Right lobe of liver (tissue), 6 donors: Measurements from ENCODE around the gene CCDC88B. TPM values are rescaled to one million over a fixed set of nuclear protein-coding genes. Genes with fewer than 3 reads are reported as not detected.
A peak's percentile ranks its signal among the peaks of the same experiment; 100 is the strongest.

Experiments used
- ATAC-seq, 4 donors: fragments of 200-7000 bp; cut with Tn5 transposase; one replicate each; pipeline ENCODE4 v1.9.1; 2020; ENCODE audit warnings: mild to moderate bottlenecking in 4 of 4, moderate library complexity in 4 of 4
- DNase-seq, 3 donors: peaks; one replicate each; pipeline ENCODE4 v3.0.0-alpha.2; 2020
- H3K27ac ChIP-seq, 3 donors: fragments of 200-600 bp; one replicate each; pipeline ENCODE4 v1.8.0; 2022
- H3K27me3 ChIP-seq, 2 donors: fragments of 200-600 bp; one replicate each; pipeline ENCODE4 v1.8.0; 2022
- H3K36me3 ChIP-seq, 4 donors: fragments of 200-600 bp; sonication (generic) in 1 of 4; one replicate each; pipeline versions ENCODE4 v1.5.1 to v1.8.0; 2017 to 2022; ENCODE audit warnings: control low read depth in 1 of 4
- H3K4me1 ChIP-seq, 4 donors: fragments of 200-600 bp; sonication (generic) in 1 of 4; one replicate each; pipeline versions ENCODE4 v1.5.1 to v1.8.0; 2017 to 2022; ENCODE audit warnings: control low read depth in 1 of 4
- H3K4me3 ChIP-seq, 3 donors: fragments of 200-600 bp; one replicate each; pipeline ENCODE4 v1.8.0; 2022
- H3K9me3 ChIP-seq, 4 donors: fragments of 200-600 bp; sonication (generic) in 1 of 4; one replicate each; pipeline versions ENCODE4 v1.5.1 to v1.8.0; 2017 to 2022; ENCODE audit warnings: control low read depth in 1 of 4
- CTCF ChIP-seq, 4 donors: fragments of 200-600 bp in 3 of 4; fragments of 450-650 bp in 1 of 4; IDR thresholded peaks; one replicate each; pipeline versions ENCODE4 v1.5.1 to v1.8.0; 2016 to 2022; ENCODE audit warnings: antibody characterized with exemption in 4 of 4, mild to moderate bottlenecking in 2 of 4
- POLR2A ChIP-seq: fragments of 450-650 bp; IDR thresholded peaks from one replicate; pipeline ENCODE4 v1.6.1; 2017; ENCODE audit warnings: antibody characterized with exemption, mild to moderate bottlenecking
- WGBS: methylation state at CpG from one replicate; pipeline ENCODE4 v1.1.6; 2018; ENCODE audit warnings: low coverage, low lambda C conversion rate; ENCODE audit not compliant: insufficient coverage; ENCODE audit errors: missing lambda C conversion rate; 5-methylcytosine and 5-hydroxymethylcytosine counted together
- intact Hi-C, 2 donors: fragments of 100-400 bp; cut with DNase I; formaldehyde crosslinking; loops; one replicate each; pipeline versions ENCODE4 v1.11.2 to v1.14.1; 2022
- total RNA-seq, 6 experiments: library from RNA; depleted of rRNA in 2 of 6; stranded (reverse); fragments of >200 nt in 2 of 6; fragmentation: NEBNext Ultra II Directional in 3 of 6; extraction: Animal tissue kit (Norgen Biotek cat#: 25700) in 3 of 6; gene quantifications; one replicate each; pipeline versions ENCODE4 v1.1.0 to v1.2.4, GENCODE V29; 2016 to 2023
- donor health status: DM: no; HTN: yes; CAD: no.
- donor health status: DM: no; HTN: no; CAD: no.
- donor health status: DM: no; HTN: no; CAD: no.
- donor health status: DM: no; HTN: yes; CAD: no.
- donor health status: DM: no; HTN: yes; CAD: no.

CCDC88B gene
- total RNA-seq, 6 experiments from 2014 or later, result 2.4 to 10.6 (median 4.9) TPM

- peak overlapping the region; percentile 86 to 94 (median 93) for H3K4me3 ChIP-seq
- H3K9me3 ChIP-seq, result no peaks in the 10 kb centered on the region
- peaks cover 0 to 15% (median 7%) of the 10 kb centered on the region in 4 donors for H3K4me1 ChIP-seq
- ATAC-seq (peak; percentile 0 to 6 (median 4)), DNase-seq (peak in 1 of 3 donors; percentile 71)
- H3K27ac ChIP-seq, result peak overlapping the region; percentile 92 to 99 (median 97)
- peaks cover 0 to 22% (median 10%) of the 10 kb centered on the region in 4 donors for H3K36me3 ChIP-seq
- TF ChIP-seq CTCF (IDR thresholded peaks at IDR 0.05), result peak in 2 of 4 donors; percentile 13 to 18
- no peak for TF ChIP-seq POLR2A
- intact Hi-C loops, result no loop called here
- WGBS, result 3% methylated on average over 22 of the region's 32 CpGs
- no peaks in the 10 kb centered on the region for H3K27me3 ChIP-seq
Observed at GRCh38 chr11:64316672-64317324, 23.2 kb upstream of the CCDC88B start.

- TF ChIP-seq POLR2A, result peak; percentile 74
- TF ChIP-seq CTCF (IDR thresholded peaks at IDR 0.05), result no peak
- Histone ChIP-seq H3K9me3 (no peaks in the 10 kb centered on the region), H3K36me3 (peaks cover 0 to 22% (median 10%) of the 10 kb centered on the region in 4 donors), H3K4me1 (peaks cover 0 to 15% (median 7%) of the 10 kb centered on the region in 4 donors), H3K4me3 (peak within 1 kb of the TSS; percentile 86 to 94 (median 93)), H3K27ac (peak within 1 kb of the TSS; percentile 92 to 99 (median 97)), H3K27me3 (no peaks in the 10 kb centered on the region)
- ATAC-seq (peak; percentile 78 to 85 (median 82)), DNase-seq (peak; percentile 95 to 99 (median 98))
- WGBS, result 0% methylated on average over 12 of the region's 43 CpGs
- intact Hi-C loops, result no loop called here
Observed at GRCh38 chr11:64317325-64317960, 22.6 kb upstream of the CCDC88B start, which contains the start of gene TRMT112. Gene TRMT112 (minus strand): TSS chr11:64317559. CDS start chr11:64317526, 33 bp downstream.

GRCh38 chr11:64317961-64318765 is 21.8 kb upstream of the CCDC88B start, which contains the start of gene PRDX5:
Gene PRDX5 (plus strand): TSS chr11:64318121. CDS start chr11:64318216, 95 bp downstream.
- peak within 1 kb of the TSS; percentile 92 to 99 (median 97) for H3K27ac ChIP-seq
- peak within 1 kb of the TSS; percentile 86 to 94 (median 93) for H3K4me3 ChIP-seq
- H3K4me1 ChIP-seq, result peaks cover 0 to 15% (median 7%) of the 10 kb centered on the region in 4 donors
- intact Hi-C loops, result no loop called here
- peak; percentile 97 to 98 (median 98) for DNase-seq
- TF ChIP-seq CTCF (IDR thresholded peaks at IDR 0.05) (peak; percentile 25 to 50 (median 36)), POLR2A (peak; percentile 91)
- H3K36me3 ChIP-seq, result peaks cover 0 to 22% (median 10%) of the 10 kb centered on the region in 4 donors
- no peaks in the 10 kb centered on the region for H3K27me3 ChIP-seq
- ATAC-seq, result peak; percentile 82 to 89 (median 86)
- H3K9me3 ChIP-seq, result no peaks in the 10 kb centered on the region
- WGBS, result 0% methylated on average over 19 of the region's 61 CpGs
